ENCODE data around the gene MEA1.

Gene MEA1

DNA sequence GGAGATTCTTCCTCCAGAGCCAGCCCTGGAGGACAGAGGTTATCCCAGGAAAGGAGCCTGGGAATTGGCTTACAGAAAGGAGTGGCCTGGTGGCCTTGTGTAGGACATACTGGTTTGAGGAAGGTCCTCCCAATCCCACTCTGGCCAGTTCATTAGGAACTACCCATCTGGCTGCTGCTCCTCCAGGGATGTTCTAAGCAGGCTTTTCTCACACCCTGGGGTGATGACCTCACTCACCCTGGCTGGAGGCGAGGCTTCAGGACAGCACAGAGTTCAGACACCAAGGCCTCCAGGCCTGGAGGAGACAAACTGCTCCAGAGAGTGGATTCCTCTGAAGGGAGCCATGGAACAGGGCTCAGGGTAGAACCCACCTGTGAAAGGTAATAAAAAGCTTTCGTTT lies 44.3 kb downstream of the MEA1 start:
- no peak for DNase-seq

DNA sequence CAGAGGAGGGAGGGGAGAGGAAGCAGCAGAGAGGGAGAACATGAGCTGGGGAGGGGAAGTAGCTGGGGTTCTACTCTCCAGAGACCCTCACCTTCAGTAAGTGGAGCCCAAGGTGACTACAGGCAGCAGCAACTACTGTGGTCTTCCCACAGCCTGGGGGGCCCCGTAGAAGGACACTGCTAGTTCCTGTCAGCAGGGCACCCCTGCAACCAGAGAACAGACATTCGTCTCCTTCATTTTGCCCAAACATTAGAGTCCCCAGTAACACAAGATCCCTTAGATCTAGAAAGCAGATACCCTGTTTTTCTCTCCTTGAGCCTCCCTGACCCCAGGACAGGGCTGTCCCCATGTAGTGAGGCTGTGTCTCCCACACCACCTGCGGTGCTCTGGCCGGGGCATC lies 45.0 kb downstream of the MEA1 start:
- no peak for DNase-seq

DNA sequence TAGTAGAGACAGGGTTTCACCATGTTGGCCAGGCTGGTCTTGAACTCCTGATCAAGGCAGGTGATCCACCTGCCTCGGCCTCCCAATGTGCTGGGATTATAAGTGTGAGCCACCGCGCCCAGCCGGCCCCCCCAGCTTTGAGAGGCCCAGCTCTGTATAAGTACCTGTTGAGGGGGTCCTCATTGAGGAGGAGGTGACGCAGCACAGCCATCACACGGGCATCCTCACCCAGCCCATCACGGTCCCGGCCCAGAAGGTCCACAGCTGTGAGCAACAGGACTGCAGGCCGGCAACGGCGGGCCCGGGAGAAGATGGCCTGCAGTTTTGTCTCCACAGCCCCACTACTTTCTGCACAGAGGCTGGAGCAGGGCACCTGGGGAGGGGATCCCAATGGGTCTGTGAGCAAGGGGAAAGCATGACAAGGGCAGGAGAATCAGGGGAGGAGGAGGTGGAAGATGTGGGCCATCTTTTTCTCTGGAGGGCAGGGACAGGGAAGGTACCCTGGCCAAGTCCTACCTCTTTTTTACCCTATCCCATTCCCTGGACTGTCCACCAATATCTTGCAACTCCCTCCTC lies 45.5 kb downstream of the MEA1 start:
- no peak for DNase-seq

DNA sequence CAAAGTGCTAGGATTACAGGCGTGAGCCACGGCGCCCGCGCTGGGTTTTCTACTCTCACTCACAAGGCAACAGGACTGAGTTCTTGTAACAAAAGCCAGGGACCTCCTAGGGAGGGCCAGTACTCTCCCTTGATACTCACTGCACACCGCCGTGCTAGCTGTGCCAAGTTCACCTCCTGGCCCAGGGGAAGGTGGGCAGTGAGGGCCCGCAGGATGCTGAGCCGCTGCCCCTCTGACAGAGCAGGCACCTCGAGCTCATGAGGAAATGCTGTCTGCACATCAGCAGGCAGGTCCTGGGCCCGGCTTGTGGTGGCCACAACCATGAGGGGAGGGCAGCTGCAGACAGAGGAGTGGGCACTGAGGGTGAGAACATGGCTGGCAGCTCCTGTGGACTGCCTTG lies 46.5 kb downstream of the MEA1 start:
- no peak for DNase-seq

DNA sequence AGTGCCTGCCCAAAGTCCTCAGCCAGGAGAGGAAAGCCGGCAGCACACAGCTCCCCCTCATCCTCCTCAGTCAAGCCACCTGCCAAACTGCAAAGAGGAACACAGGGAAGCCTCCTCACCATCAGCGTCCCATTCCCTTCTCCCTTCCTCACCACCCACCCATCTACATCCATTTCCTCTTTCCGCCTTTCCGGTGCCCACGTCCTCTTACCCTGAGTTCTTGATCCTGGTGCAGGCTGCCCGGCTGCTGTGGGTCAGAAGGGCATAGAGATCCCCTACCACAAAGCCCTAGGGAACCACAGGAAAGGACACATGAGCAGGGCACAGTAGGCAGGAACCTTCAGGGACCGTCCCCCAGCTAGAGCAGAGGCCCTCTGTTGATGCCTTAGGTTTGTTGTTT lies 47.2 kb downstream of the MEA1 start:
- no peak for DNase-seq

DNA sequence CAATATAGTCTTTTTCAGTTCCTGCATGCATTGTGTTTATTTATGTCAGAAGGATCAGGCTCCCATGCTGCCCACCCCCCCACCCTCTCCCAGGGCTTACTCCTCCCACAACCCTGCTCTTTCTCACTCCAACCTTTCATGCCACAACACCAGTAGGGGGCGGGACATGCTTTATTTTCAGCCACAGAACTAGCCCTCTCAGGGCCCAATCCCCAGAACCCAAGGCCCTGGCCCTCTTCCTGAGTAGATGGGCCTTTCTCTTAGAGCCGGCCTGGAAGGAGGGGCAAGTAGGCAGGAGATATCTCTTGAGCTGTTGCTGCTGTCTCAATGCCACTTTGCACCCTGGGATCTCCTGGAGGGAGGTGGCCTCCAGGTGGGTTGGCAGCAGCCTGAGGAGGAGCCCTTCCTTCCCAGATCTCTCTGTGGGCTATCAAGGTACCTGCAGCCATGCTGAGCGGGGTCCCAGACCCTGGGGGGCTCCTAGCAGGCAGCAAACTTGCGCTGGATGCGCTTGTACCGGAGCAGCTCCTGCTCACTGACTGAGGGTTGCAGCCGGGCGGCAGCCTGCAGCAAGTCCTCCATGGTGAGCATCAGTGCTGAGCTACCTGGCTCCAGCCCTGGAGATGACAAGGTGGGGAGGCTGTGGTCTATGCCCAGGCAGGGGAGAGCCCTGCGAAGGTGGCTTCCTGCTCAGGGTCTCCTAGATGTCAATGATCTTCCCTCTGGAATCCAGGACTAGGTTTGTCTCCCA lies 49.7 kb downstream of the MEA1 start:
- peak; percentile 60 to 76 for DNase-seq

DNA sequence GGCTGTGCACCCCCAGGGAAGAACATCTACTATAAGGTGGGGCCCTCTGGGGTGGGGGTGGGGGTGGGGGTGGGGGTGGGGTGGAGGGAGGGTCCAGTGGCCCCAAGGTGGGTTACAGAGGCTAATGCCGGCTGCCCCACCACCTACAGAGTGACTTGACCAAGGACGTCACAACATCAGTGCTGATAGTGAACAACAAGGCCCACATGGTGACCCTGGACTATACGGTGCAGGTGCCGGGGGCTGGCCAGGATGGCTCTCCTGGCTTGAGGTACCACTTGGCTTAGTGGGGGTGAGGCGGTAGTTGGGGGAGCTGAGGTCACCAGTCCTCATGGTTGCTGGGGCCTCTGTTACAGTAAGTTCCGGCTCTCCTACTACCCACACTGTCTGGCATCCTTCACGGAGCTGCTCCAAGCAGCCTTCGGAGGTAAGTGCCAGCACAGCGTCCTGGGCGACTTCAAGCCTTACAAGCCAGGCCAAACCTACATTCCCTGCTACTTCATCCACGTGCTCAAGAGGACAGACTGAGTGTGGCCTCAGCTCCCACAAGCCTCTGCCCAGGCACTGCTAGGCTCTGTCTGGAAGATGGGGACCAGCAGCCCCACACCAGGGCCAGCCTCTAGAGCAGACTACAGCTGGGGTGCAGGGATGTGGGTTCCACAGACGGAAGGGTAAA lies 50.4 kb downstream of the MEA1 start:
- DNase-seq = no peak

DNA sequence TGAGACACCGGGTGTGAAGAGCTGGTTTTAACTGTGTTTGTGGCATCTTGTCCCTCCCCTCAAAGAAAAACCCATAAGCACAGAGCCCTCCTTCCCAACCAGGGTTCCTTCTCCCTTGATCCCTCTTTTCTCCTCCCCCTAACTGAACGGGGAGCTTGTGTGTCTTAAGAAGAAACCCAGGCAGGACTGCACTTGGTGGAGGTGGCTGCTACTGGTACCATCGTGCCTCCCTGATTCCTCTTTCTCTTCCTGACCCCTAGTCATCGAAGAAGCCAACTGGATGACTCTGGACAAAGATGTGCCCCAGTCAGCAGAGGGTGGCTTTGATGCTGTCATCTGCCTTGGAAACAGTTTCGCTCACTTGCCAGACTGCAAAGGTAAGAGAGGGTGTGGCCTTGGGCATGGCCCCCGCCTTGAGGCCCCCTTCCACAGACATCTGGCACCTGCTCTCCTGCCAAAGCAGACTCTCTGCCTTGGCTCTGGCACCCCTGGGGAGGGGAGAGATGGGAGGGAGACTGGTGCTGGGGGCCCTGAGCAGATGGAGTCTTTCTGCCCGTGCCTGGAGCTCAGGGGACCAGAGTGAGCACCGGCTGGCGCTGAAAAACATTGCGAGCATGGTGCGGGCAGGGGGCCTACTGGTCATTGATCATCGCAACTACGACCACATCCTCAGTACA lies 51.1 kb downstream of the MEA1 start:
- no peak for DNase-seq

DNA sequence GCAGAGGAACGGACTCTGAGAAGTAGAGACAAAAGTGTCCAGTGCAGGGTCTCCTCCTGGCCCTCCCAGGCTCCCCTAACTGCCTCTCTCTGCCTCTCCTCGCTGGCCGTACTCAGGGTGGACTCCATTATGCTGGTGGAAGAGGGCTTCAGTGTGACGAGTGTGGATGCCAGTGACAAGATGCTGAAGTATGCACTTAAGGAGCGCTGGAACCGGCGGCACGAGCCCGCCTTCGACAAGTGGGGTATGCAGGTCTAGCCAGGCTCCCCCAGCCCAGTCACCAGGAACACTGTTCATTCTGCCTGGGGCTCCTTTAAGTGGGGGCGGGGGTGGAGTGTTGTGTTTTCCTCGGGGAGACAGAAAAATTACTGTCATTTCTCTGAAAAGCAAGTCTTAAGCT lies 51.6 kb downstream of the MEA1 start:
- DNase-seq = no peak

Data from Kasumi-1 (cell line).